ENCODE data around the gene UBL4A. TPM values are rescaled to one million over a fixed set of nuclear protein-coding genes. Genes with fewer than 3 reads are reported as not detected.

Gene UBL4A
- polyA plus RNA-seq, 2 of the 4 experiments (the other 2 are of a cell fraction) = 26.4 to 37.7 TPM

DNA sequence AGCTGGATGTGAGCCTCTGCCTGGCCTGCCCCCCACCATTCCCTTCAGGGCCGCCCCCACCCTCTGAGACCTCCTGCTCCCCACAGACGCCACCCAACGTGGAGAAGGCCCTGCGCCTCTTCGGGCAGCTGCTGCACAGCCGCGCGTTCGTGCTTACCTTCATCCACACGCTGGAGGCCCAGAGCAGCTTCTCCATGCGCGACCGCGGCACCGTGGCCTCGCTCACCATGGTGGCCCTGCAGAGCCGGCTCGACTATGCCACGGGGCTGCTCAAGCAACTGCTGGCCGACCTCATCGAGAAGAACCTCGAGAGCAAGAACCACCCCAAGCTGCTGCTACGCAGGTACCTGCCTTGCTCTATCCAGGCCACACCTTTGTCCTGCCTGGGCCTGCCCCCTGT is 18.2 kb downstream of the UBL4A start:
- WGBS (ENCODE audit: missing lambda C conversion rate) = 99% methylated on average over 10 of the region's 23 CpGs

DNA sequence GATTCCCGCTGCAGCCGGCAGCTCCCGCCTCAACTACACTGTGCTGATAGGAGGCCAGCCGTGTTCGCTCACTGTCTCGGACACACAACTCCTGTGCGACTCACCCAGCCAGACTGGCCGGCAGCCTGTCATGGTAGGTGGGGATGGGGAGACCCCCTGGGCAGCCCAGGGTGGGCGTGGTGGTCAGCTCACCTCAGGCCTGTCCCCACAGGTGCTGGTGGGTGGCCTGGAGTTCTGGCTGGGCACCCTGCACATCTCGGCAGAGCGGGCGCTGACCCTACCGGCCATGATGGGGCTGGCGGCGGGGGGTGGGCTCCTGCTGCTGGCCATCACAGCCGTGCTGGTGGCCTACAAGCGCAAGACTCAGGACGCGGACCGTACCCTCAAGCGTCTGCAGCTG is 18.9 kb downstream of the UBL4A start:
- Histone ChIP-seq H3K27ac (no peak overlapping the region), H3K4me2 (no peak overlapping the region), H3K4me1 (no peaks in the 10 kb centered on the region), H3K4me3 (no peak overlapping the region), H3K9me3 (no peaks in the 10 kb centered on the region)
- ChIA-PET CTCF (no interaction called here), POLR2A (no interaction called here)
- no peak for TF ChIP-seq JUNB (IDR thresholded peaks at IDR 0.05)
- no peak for TF ChIP-seq PHF8 (IDR thresholded peaks at IDR 0.05; ENCODE audit: borderline replicate concordance, low read depth)
- TF ChIP-seq, protein P1, sequence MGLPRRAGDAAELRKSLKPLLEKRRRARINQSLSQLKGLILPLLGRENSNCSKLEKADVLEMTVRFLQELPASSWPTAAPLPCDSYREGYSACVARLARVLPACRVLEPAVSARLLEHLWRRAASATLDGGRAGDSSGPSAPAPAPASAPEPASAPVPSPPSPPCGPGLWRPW (IDR thresholded peaks at IDR 0.05) = no peak
- no peak for TF ChIP-seq KDM1A (IDR thresholded peaks at IDR 0.05; ENCODE audit: low read depth)
- TF ChIP-seq, protein P2, sequence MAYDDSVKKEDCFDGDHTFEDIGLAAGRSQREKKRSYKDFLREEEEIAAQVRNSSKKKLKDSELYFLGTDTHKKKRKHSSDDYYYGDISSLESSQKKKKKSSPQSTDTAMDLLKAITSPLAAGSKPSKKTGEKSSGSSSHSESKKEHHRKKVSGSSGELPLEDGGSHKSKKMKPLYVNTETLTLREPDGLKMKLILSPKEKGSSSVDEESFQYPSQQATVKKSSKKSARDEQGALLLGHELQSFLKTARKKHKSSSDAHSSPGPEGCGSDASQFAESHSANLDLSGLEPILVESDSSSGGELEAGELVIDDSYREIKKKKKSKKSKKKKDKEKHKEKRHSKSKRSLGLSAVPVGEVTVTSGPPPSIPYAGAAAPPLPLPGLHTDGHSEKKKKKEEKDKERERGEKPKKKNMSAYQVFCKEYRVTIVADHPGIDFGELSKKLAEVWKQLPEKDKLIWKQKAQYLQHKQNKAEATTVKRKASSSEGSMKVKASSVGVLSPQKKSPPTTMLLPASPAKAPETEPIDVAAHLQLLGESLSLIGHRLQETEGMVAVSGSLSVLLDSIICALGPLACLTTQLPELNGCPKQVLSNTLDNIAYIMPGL (CRISPR knock-in tag; IDR thresholded peaks at IDR 0.05; ENCODE audit: borderline replicate concordance) = no peak
- TF ChIP-seq, protein P3, sequence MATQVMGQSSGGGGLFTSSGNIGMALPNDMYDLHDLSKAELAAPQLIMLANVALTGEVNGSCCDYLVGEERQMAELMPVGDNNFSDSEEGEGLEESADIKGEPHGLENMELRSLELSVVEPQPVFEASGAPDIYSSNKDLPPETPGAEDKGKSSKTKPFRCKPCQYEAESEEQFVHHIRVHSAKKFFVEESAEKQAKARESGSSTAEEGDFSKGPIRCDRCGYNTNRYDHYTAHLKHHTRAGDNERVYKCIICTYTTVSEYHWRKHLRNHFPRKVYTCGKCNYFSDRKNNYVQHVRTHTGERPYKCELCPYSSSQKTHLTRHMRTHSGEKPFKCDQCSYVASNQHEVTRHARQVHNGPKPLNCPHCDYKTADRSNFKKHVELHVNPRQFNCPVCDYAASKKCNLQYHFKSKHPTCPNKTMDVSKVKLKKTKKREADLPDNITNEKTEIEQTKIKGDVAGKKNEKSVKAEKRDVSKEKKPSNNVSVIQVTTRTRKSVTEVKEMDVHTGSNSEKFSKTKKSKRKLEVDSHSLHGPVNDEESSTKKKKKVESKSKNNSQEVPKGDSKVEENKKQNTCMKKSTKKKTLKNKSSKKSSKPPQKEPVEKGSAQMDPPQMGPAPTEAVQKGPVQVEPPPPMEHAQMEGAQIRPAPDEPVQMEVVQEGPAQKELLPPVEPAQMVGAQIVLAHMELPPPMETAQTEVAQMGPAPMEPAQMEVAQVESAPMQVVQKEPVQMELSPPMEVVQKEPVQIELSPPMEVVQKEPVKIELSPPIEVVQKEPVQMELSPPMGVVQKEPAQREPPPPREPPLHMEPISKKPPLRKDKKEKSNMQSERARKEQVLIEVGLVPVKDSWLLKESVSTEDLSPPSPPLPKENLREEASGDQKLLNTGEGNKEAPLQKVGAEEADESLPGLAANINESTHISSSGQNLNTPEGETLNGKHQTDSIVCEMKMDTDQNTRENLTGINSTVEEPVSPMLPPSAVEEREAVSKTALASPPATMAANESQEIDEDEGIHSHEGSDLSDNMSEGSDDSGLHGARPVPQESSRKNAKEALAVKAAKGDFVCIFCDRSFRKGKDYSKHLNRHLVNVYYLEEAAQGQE (IDR thresholded peaks at IDR 0.05) = no peak
- TF ChIP-seq ZNF302 (CRISPR knock-in tag; IDR thresholded peaks at IDR 0.05) = no peak
- TF ChIP-seq RNF2 (IDR thresholded peaks at IDR 0.05; ENCODE audit: borderline replicate concordance, low read depth) = no peak
- TF ChIP-seq MYC (IDR thresholded peaks at IDR 0.05; ENCODE audit: borderline replicate concordance, low read length) = no peak
- no peak for TF ChIP-seq ZFP36 (IDR thresholded peaks at IDR 0.05; ENCODE audit: borderline replicate concordance, partially characterized antibody)
- no peak for TF ChIP-seq GATA3 (IDR thresholded peaks at IDR 0.05; ENCODE audit: borderline replicate concordance)
- TF ChIP-seq CBX8 (IDR thresholded peaks at IDR 0.05) = no peak
- no peak for TF ChIP-seq TP53 (CRISPR knock-in tag; IDR thresholded peaks at IDR 0.05)
- no peak for TF ChIP-seq CEBPB (IDR thresholded peaks at IDR 0.05)
- no peak for TF ChIP-seq HOXB5 (CRISPR knock-in tag; IDR thresholded peaks at IDR 0.05)
- TF ChIP-seq, protein P4, sequence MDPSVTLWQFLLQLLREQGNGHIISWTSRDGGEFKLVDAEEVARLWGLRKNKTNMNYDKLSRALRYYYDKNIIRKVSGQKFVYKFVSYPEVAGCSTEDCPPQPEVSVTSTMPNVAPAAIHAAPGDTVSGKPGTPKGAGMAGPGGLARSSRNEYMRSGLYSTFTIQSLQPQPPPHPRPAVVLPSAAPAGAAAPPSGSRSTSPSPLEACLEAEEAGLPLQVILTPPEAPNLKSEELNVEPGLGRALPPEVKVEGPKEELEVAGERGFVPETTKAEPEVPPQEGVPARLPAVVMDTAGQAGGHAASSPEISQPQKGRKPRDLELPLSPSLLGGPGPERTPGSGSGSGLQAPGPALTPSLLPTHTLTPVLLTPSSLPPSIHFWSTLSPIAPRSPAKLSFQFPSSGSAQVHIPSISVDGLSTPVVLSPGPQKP (IDR thresholded peaks at IDR 0.05; ENCODE audit: low read depth, low read length) = no peak
- TF ChIP-seq FOSB (CRISPR knock-in tag; IDR thresholded peaks at IDR 0.05) = no peak
- TF ChIP-seq BHLHE40 (IDR thresholded peaks at IDR 0.05; ENCODE audit: low read depth, low read length) = no peak
- DNase-seq (ENCODE audit: low read depth in 1 of 2, low spot score in 1 of 2) (no peak), ATAC-seq (no peak), FAIRE-seq (no peak)
- 95% methylated on average over 4 of the region's 21 CpGs for WGBS (ENCODE audit: missing lambda C conversion rate)

More for the DNA sequence above, 18.2 kb downstream of the UBL4A start:
- H3K27ac ChIP-seq = no peak overlapping the region
- H3K4me2 ChIP-seq = no peak overlapping the region
- FAIRE-seq = no peak
- H3K4me1 ChIP-seq = no peaks in the 10 kb centered on the region
- ATAC-seq = no peak
- ChIA-PET POLR2A (no interaction called here), CTCF (no interaction called here)
- H3K4me3 ChIP-seq = no peak overlapping the region
- TF ChIP-seq NFE2L2 (conservative IDR thresholded peaks at IDR 0.05; ENCODE audit: low read length) = no peak
- no peak for TF ChIP-seq ZC3H11A (IDR thresholded peaks at IDR 0.05)
- no peak for TF ChIP-seq JUNB (IDR thresholded peaks at IDR 0.05)
- TF ChIP-seq RAD21 (conservative IDR thresholded peaks at IDR 0.05 in 1 of 2, IDR thresholded peaks at IDR 0.05 in 1 of 2) = no peak
- no peak for TF ChIP-seq CEBPB (IDR thresholded peaks at IDR 0.05)
- no peak for TF ChIP-seq RCOR1 (IDR thresholded peaks at IDR 0.05; ENCODE audit: low read depth, low read length)
- no peak for TF ChIP-seq FOXS1 (CRISPR knock-in tag; IDR thresholded peaks at IDR 0.05)
- H3K9me3 ChIP-seq = no peaks in the 10 kb centered on the region
- no peak for DNase-seq (ENCODE audit: low read depth in 1 of 2, low spot score in 1 of 2)

All from A549 (cell line).